PFSK-1 (cell line): ENCODE data around the gene BSND.

Experiments
- POLR2AphosphoS5 ChIP-seq: IDR thresholded peaks from 2 replicates; pipeline ENCODE4 v1.6.1; 2012; ENCODE audit warnings: low read depth, mild to moderate bottlenecking, control low read depth, low read length, moderate library complexity
- REST ChIP-seq, 2 experiments: IDR thresholded peaks; 2 replicates each; pipeline versions ENCODE4 v1.6.1 to v1.8.0; 2011 to 2012; ENCODE audit warnings: low read depth in 2 of 2, low read length in 2 of 2, control low read depth in 1 of 2, inconsistent platforms in 1 of 2, mild to moderate bottlenecking in 1 of 2, moderate library complexity in 1 of 2; ENCODE audit not compliant: insufficient read depth in 1 of 2
- SIN3A ChIP-seq: IDR thresholded peaks from 2 replicates; pipeline ENCODE4 v1.6.1; 2012; ENCODE audit warnings: mild to moderate bottlenecking, low read length, moderate library complexity, borderline replicate concordance; ENCODE audit not compliant: insufficient read depth

GRCh38 chr1:55055951-55056631 lies 57.4 kb downstream of the BSND start:
- TF ChIP-seq SIN3A (no peak), POLR2AphosphoS5 (no peak), REST (IDR thresholded peaks at IDR 0.05; ENCODE audit: insufficient read depth in 1 of 2, low read depth in 2 of 2, low read length in 2 of 2) (no peak)
